GM20000 (cell line): ENCODE measurements around the gene ATIC.

Source experiments
- DNase-seq: peaks from one replicate; pipeline ENCODE4 v3.0.0; 2012; ENCODE audit warnings: low spot score
- CTCF ChIP-seq: IDR thresholded peaks from 2 replicates; pipeline ENCODE4 v1.5.1; 2012; ENCODE audit warnings: mild to moderate bottlenecking, control low read depth; ENCODE audit errors: extremely low read depth, missing control alignments

The ATIC gene

GRCh38 chr2:215382480-215382879 is 70.6 kb downstream of the ATIC start:
- TF ChIP-seq CTCF, result no peak

DNA sequence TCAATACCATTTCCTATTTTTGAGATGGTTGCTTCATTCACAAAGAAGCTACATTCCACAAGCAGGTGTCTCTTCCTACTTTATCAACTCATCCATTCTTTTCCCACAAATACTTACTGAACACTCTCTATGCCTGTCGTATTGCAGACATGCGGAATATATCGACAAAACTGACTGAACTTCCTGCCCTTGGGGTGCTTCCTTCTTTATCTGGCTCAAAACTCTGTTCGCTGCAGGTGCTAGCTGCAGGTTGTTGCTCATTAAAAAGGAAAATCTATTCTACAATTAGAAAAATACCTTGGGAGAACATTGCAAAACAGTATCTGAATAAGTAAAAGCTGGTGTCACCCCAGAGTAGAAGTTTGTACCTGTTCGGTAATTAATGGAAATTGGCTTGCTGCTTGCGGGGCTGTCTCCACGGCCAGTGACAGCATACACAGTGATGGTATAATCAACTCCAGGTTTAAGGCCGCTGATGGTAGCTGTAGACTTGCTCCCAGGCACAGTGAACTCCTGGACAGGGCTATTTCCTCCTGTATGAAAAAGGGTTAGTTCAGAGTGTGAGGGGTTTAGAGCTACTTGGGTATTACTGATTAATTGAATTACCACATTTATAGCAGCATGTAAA is 71.9 kb downstream of the ATIC start:
- no peak for TF ChIP-seq CTCF
- no peak for DNase-seq

More at GRCh38 chr2:215382480-215382879, 70.6 kb downstream of the ATIC start:
- DNase-seq, result no peak

GRCh38 chr2:215384710-215385109 is 72.9 kb downstream of the ATIC start:
- TF ChIP-seq CTCF, result no peak
- no peak for DNase-seq

- no peak for DNase-seq
- no peak for TF ChIP-seq CTCF
These were observed 74.7 kb downstream of the ATIC start for GRCh38 chr2:215386566-215386965.

DNA sequence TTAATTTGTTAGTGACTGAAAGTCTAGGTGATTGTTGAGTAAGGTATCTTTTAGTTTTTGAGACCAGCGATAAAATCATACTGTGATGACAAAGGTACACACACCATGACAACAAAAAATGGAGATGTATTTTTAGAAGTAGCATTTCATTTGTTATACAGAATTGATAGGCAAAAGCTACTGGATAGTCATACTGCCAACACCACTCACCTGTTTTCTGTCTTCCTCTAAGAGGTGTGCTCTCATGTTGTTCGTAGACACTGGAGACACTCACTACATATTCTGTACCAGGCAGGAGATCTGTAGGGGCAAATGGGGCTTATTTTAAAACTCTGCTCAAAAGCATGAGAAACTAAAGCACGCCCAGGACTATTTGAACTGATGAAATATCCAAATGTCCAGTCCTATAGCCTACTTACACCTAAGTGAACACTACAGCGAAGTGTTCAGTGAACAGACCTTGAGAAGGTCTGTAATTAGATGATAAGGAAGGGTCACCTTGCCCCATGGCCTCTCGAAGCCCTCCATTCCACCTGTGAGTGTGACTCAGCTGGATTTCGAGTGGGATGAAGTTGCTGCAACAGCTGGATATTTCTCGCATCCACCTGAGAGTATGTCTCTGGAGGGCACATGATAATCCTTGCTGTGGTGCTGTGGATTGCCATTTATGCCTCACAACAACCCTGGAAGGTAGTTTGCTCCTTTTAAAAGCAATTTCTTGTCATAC is 76.3 kb downstream of the ATIC start:
- no peak for TF ChIP-seq CTCF
- no peak for DNase-seq

GRCh38 chr2:215390550-215390913 is 78.7 kb downstream of the ATIC start:
- TF ChIP-seq CTCF, result no peak
- DNase-seq, result no peak

GRCh38 chr2:215391531-215391930 is 79.7 kb downstream of the ATIC start:
- DNase-seq, result no peak
- no peak for TF ChIP-seq CTCF
